Mesothelial cell of epicardium (in vitro differentiated cells): ENCODE measurements around the gene RAP1A. TPM values are rescaled to one million over a fixed set of nuclear protein-coding genes. Genes with fewer than 3 reads are reported as not detected.

Experiments
- DNase-seq, 2 experiments: peaks; one replicate each; pipeline ENCODE4 v3.0.0; 2021; ENCODE audit warnings: low spot score in 2 of 2; ENCODE audit not compliant: unreplicated experiment in 2 of 2
- H3K27ac Mint-ChIP-seq: 2 replicates; pipeline ENCODE4 v1.8.0; 2021; ENCODE audit warnings: mixed read lengths
- H3K27me3 Mint-ChIP-seq: 2 replicates; pipeline ENCODE4 v1.8.0; 2021; ENCODE audit warnings: low read depth, mixed read lengths
- H3K36me3 Mint-ChIP-seq: 2 replicates; pipeline ENCODE4 v1.8.0; 2021; ENCODE audit warnings: mixed read lengths
- H3K4me1 Mint-ChIP-seq: 2 replicates; pipeline ENCODE4 v1.8.0; 2021; ENCODE audit warnings: mixed read lengths
- H3K4me3 Mint-ChIP-seq: 2 replicates; pipeline ENCODE4 v1.8.0; 2021; ENCODE audit warnings: mild to moderate bottlenecking, moderate library complexity, mixed read lengths
- H3K9me3 Mint-ChIP-seq: 2 replicates; pipeline ENCODE4 v1.8.0; 2021; ENCODE audit warnings: mixed read lengths
- CTCF ChIP-seq: fragments of 200-600 bp; sonication (generic); IDR thresholded peaks from one replicate; pipeline ENCODE4 v1.5.0; 2021; ENCODE audit warnings: antibody characterized with exemption; ENCODE audit not compliant: unreplicated experiment
- total RNA-seq: library from RNA; stranded (reverse); gene quantifications from 3 replicates; pipeline ENCODE4 v1.2.1, GENCODE V29; 2021

RAP1A gene
- total RNA-seq, 1 donor from 2014 or later: 28.3 TPM

GRCh38 chr1:111615870-111616715, 3.5 kb upstream of the RAP1A start:
- no peaks in the 10 kb centered on the region for H3K27me3 Mint-ChIP-seq

GRCh38 chr1:111618081-111618480, 1.5 kb upstream of the RAP1A start:
- Mint-ChIP-seq H3K4me1 (peaks cover 22% of the 10 kb centered on the region), H3K4me3 (peak overlapping the region; percentile 34), H3K9me3 (no peaks in the 10 kb centered on the region), H3K27ac (no peak overlapping the region), H3K36me3 (no peaks in the 10 kb centered on the region), H3K27me3 (no peaks in the 10 kb centered on the region)
- DNase-seq: no peak
- no peak for TF ChIP-seq CTCF

More at GRCh38 chr1:111615870-111616715, 3.5 kb upstream of the RAP1A start:
- Mint-ChIP-seq H3K9me3 (no peaks in the 10 kb centered on the region), H3K4me3 (no peak overlapping the region), H3K4me1 (peaks cover 11% of the 10 kb centered on the region), H3K36me3 (no peaks in the 10 kb centered on the region), H3K27ac (no peak overlapping the region)
- no peak for TF ChIP-seq CTCF
- DNase-seq: no peak

- no peak for DNase-seq
- TF ChIP-seq CTCF: no peak
- Mint-ChIP-seq H3K4me1 (peaks cover 23% of the 10 kb centered on the region), H3K27me3 (no peaks in the 10 kb centered on the region), H3K27ac (peak overlapping the region; percentile 60), H3K9me3 (no peaks in the 10 kb centered on the region), H3K4me3 (peak overlapping the region; percentile 78), H3K36me3 (no peaks in the 10 kb centered on the region)
These were observed 491 bp upstream of the RAP1A start for GRCh38 chr1:111618961-111619634.

GRCh38 chr1:111620441-111620971, 917 bp downstream of the RAP1A start:
- DNase-seq: no peak
- no peak for TF ChIP-seq CTCF
- Mint-ChIP-seq H3K36me3 (no peaks in the 10 kb centered on the region), H3K4me3 (peak overlapping the region; percentile 74), H3K27ac (peak overlapping the region; percentile 51), H3K27me3 (no peaks in the 10 kb centered on the region), H3K9me3 (no peaks in the 10 kb centered on the region), H3K4me1 (peaks cover 24% of the 10 kb centered on the region)

- peaks cover 24% of the 10 kb centered on the region for H3K4me1 Mint-ChIP-seq
- no peak for TF ChIP-seq CTCF
- H3K27me3 Mint-ChIP-seq: no peaks in the 10 kb centered on the region
- no peaks in the 10 kb centered on the region for H3K36me3 Mint-ChIP-seq
- no peak for DNase-seq
- peak overlapping the region; percentile 21 for H3K27ac Mint-ChIP-seq
- no peaks in the 10 kb centered on the region for H3K9me3 Mint-ChIP-seq
- peak overlapping the region; percentile 74 for H3K4me3 Mint-ChIP-seq
These were observed 1.5 kb downstream of the RAP1A start for GRCh38 chr1:111621050-111621449.
